Measurements from ENCODE around the gene DPP10.

DPP10 gene

GRCh38 chr2:115481842-115482241, 1039.4 kb downstream of the DPP10 start:
- no peak overlapping the region for H3K27ac ChIP-seq
- no peak for TF ChIP-seq CTCF (IDR thresholded peaks at IDR 0.05)
- no peaks in the 10 kb centered on the region for H3K9me3 ChIP-seq (ENCODE audit: control insufficient read depth, low read length)
- H3K4me2 ChIP-seq (ENCODE audit: low read length): no peak overlapping the region
- H3K9ac ChIP-seq: no peak overlapping the region
- no peaks in the 10 kb centered on the region for H3K79me2 ChIP-seq
- H3K4me1 ChIP-seq: no peaks in the 10 kb centered on the region
- no peak overlapping the region for H2AFZ ChIP-seq
- H3K27me3 ChIP-seq (ENCODE audit: control insufficient read depth, insufficient read depth, low read length): no peaks in the 10 kb centered on the region
- no peak overlapping the region for H3K4me3 ChIP-seq (ENCODE audit: low read depth, low read length)
- H3K36me3 ChIP-seq (ENCODE audit: control insufficient read depth, insufficient read depth, low read length): no peaks in the 10 kb centered on the region

DNA sequence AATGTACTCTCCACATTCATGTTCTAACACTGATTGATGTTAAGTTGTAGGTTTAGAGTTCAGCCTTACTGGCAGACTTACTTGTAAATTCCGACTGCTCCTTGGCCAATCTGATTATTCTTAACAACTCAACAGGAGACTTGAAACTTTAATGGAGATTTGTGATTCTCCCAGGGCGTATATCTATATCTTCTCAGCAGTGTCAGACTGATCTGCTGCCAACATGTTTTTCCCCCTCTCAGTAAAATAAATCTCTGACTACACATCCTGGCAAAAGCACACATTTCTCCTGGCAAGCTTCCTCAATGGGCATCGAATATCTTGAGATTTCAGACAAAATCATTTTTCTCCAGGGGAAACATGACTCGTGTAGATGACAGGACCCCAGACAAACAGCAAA, 1041.2 kb downstream of the DPP10 start:
- Histone ChIP-seq H3K9me3 (ENCODE audit: control insufficient read depth, low read length) (no peaks in the 10 kb centered on the region), H3K4me3 (ENCODE audit: low read depth, low read length) (no peak overlapping the region), H2AFZ (no peak overlapping the region), H3K4me2 (ENCODE audit: low read length) (no peak overlapping the region), H3K79me2 (no peaks in the 10 kb centered on the region), H3K9ac (no peak overlapping the region), H3K36me3 (ENCODE audit: control insufficient read depth, insufficient read depth, low read length) (no peaks in the 10 kb centered on the region), H3K4me1 (no peaks in the 10 kb centered on the region), H3K27ac (no peak overlapping the region), H3K27me3 (ENCODE audit: control insufficient read depth, insufficient read depth, low read length) (no peaks in the 10 kb centered on the region)
- TF ChIP-seq CTCF (IDR thresholded peaks at IDR 0.05): no peak

- Histone ChIP-seq H3K27me3 (ENCODE audit: control insufficient read depth, insufficient read depth, low read length) (no peaks in the 10 kb centered on the region), H3K4me2 (ENCODE audit: low read length) (no peak overlapping the region), H3K4me3 (ENCODE audit: low read depth, low read length) (no peak overlapping the region), H3K9ac (no peak overlapping the region), H2AFZ (no peak overlapping the region), H3K4me1 (no peaks in the 10 kb centered on the region), H3K9me3 (ENCODE audit: control insufficient read depth, low read length) (no peaks in the 10 kb centered on the region), H3K27ac (no peak overlapping the region), H3K36me3 (ENCODE audit: control insufficient read depth, insufficient read depth, low read length) (no peaks in the 10 kb centered on the region), H3K79me2 (no peaks in the 10 kb centered on the region)
- TF ChIP-seq CTCF (IDR thresholded peaks at IDR 0.05): no peak
These were observed 1042.0 kb downstream of the DPP10 start for GRCh38 chr2:115484486-115484885.

DNA sequence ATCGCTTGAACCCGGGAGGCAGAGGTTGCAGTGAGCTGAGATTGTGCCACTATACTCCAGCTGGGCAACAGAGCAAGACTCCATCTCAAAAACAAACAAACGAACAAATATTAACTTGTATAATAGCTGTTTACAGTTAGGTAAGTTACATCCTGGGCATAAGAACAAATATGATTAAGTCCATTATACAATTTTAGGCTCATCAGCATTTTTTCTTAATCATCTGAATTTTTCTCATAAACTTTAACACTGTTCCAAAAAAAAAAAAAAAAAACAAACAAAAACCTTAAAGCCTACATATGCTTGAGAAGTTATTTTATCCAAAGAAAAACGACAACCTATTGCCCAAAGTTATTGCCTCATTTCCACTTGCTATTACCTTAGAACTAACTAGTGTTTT, 1042.5 kb downstream of the DPP10 start:
- H3K27ac ChIP-seq: no peak overlapping the region
- no peak overlapping the region for H3K4me3 ChIP-seq (ENCODE audit: low read depth, low read length)
- H3K9ac ChIP-seq: no peak overlapping the region
- H3K4me1 ChIP-seq: no peaks in the 10 kb centered on the region
- H3K9me3 ChIP-seq (ENCODE audit: control insufficient read depth, low read length): no peaks in the 10 kb centered on the region
- H3K4me2 ChIP-seq (ENCODE audit: low read length): no peak overlapping the region
- no peaks in the 10 kb centered on the region for H3K36me3 ChIP-seq (ENCODE audit: control insufficient read depth, insufficient read depth, low read length)
- no peaks in the 10 kb centered on the region for H3K27me3 ChIP-seq (ENCODE audit: control insufficient read depth, insufficient read depth, low read length)
- H3K79me2 ChIP-seq: no peaks in the 10 kb centered on the region
- TF ChIP-seq CTCF (IDR thresholded peaks at IDR 0.05): no peak
- no peak overlapping the region for H2AFZ ChIP-seq

DNA sequence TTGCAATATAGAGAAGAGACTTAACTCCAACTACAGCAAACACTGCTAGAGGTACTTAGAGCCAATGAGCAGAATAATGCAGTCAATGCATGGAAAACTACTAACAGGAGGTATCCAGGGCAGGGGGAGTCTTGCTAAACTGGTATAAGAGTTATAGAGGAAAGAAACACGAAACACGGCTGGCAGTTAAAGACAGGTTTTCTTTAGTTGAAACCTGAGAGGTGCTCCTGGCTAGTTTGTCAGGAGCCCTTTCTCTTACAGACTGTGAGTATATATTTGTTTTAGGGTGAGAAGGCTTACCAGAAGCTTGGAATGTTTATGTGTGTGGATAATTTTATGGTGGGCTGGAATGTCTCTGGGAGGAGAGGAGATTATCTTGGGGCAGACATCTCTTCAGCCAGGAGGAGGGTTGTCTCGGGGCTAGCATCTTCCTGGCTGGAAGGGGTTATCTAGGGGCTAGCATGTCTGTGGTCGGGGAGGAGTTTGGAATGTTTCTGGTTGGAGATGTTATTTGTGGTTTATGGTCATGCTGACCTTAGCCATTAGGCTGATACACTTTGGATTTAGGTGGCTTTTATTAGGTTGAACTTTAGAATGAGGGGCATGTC, 1048.8 kb downstream of the DPP10 start:
- Histone ChIP-seq H2AFZ (no peak overlapping the region), H3K36me3 (ENCODE audit: control insufficient read depth, insufficient read depth, low read length) (no peaks in the 10 kb centered on the region), H3K4me1 (no peaks in the 10 kb centered on the region), H3K9ac (no peak overlapping the region), H3K4me3 (ENCODE audit: low read depth, low read length) (no peak overlapping the region), H3K79me2 (no peaks in the 10 kb centered on the region), H3K27ac (no peak overlapping the region), H3K27me3 (ENCODE audit: control insufficient read depth, insufficient read depth, low read length) (no peaks in the 10 kb centered on the region), H3K4me2 (ENCODE audit: low read length) (no peak overlapping the region), H3K9me3 (ENCODE audit: control insufficient read depth, low read length) (no peaks in the 10 kb centered on the region)
- no peak for TF ChIP-seq CTCF (IDR thresholded peaks at IDR 0.05)

Data from parathyroid adenoma (tissue), 2 donors.